IMR-90 (cell line): Measurements from ENCODE around the gene GAS6.

ENCODE experiments used
- BHLHE40 ChIP-seq: fragments of 150-350 bp; IDR thresholded peaks from 2 replicates; pipeline ENCODE4 v1.6.1; 2016; ENCODE audit warnings: mild to moderate bottlenecking, low read depth, low read length
- CEBPB ChIP-seq: IDR thresholded peaks from 2 replicates; pipeline ENCODE4 v1.6.1; 2012; ENCODE audit warnings: low read depth, low read length, improper control_type of control experiment
- CHD1 ChIP-seq: IDR thresholded peaks from 2 replicates; pipeline ENCODE4 v1.6.1; 2012; ENCODE audit warnings: low read depth, low read length, improper control_type of control experiment
- CTCF ChIP-seq: conservative IDR thresholded peaks from 2 replicates; pipeline ENCODE4 v1.5.1; 2012; ENCODE audit warnings: mild to moderate bottlenecking, low read depth, low read length, improper control_type of control experiment
- ELK1 ChIP-seq: fragments of 150-350 bp; IDR thresholded peaks from 2 replicates; pipeline ENCODE4 v1.6.1; 2016; ENCODE audit warnings: low read depth, mild to moderate bottlenecking, low read length, moderate library complexity, borderline replicate concordance
- FOS ChIP-seq: fragments of 150-350 bp; IDR thresholded peaks from 2 replicates; pipeline ENCODE4 v1.6.1; 2016; ENCODE audit warnings: low read depth, low read length
- MAFK ChIP-seq: IDR thresholded peaks from 2 replicates; pipeline ENCODE4 v1.6.1; 2012; ENCODE audit warnings: low read depth, low read length, improper control_type of control experiment
- MAZ ChIP-seq: IDR thresholded peaks from 2 replicates; pipeline ENCODE4 v1.6.1; 2012; ENCODE audit warnings: low read depth, mild to moderate bottlenecking, low read length, improper control_type of control experiment, moderate library complexity, borderline replicate concordance
- MXI1 ChIP-seq: IDR thresholded peaks from 2 replicates; pipeline ENCODE4 v1.6.1; 2012; ENCODE audit warnings: low read depth, mild to moderate bottlenecking, low read length, moderate library complexity, borderline replicate concordance
- POLR2A ChIP-seq: IDR thresholded peaks from 2 replicates; pipeline ENCODE4 v1.6.1; 2012; ENCODE audit warnings: mild to moderate bottlenecking, low read depth, low read length
- RAD21 ChIP-seq: IDR thresholded peaks from 2 replicates; pipeline ENCODE4 v1.6.1; 2012; ENCODE audit warnings: low read length, improper control_type of control experiment
- RFX5 ChIP-seq: IDR thresholded peaks from 2 replicates; pipeline ENCODE4 v1.8.0; 2012; ENCODE audit warnings: low read depth, mild to moderate bottlenecking, low read length, moderate library complexity
- SMC3 ChIP-seq: fragments of 150-350 bp; IDR thresholded peaks from 2 replicates; pipeline ENCODE4 v1.6.1; 2016; ENCODE audit warnings: low read depth, mild to moderate bottlenecking, antibody characterized with exemption, low read length, moderate library complexity
- USF2 ChIP-seq: fragments of 150-350 bp; IDR thresholded peaks from 2 replicates; pipeline ENCODE4 v1.6.1; 2017; ENCODE audit warnings: mild to moderate bottlenecking, antibody characterized with exemption, low read length, low read depth

GRCh38 chr13:113874579-113875428, 10.9 kb upstream of the GAS6 start:
- TF ChIP-seq CTCF, result no peak
- no peak for TF ChIP-seq MAFK
- no peak for TF ChIP-seq USF2
- no peak for TF ChIP-seq RFX5
- TF ChIP-seq MAZ, result no peak
- TF ChIP-seq RAD21, result no peak
- no peak for TF ChIP-seq POLR2A
- TF ChIP-seq SMC3, result no peak
- TF ChIP-seq FOS, result no peak
- no peak for TF ChIP-seq CEBPB
- no peak for TF ChIP-seq CHD1
- TF ChIP-seq MXI1, result no peak
- TF ChIP-seq ELK1, result no peak
- TF ChIP-seq BHLHE40, result no peak
